HCT116 (cell line): ENCODE measurements around the gene RNF130. TPM values are rescaled to one million over a fixed set of nuclear protein-coding genes. Genes with fewer than 3 reads are reported as not detected.

Experiments
- ATAC-seq: fragments of 200-7000 bp; cut with Tn5 transposase; 2 replicates; pipeline ENCODE4 v1.9.1; 2020; ENCODE audit warnings: mild to moderate bottlenecking, moderate library complexity
- BruUV-seq: library from RNA; stranded (reverse); fragments of 400-500 nt; replicated peaks from 2 replicates; lab custom pipeline; 2021; lab: Mats Ljungman, UMichigan
- CTCF ChIA-PET: fragments of 300-600 bp; sonication (Branson Sonifier 250); formaldehyde crosslinking; loops from one replicate; lab custom pipeline; 2021; ENCODE audit warnings: antibody characterized with exemption; lab: Charles Lee
- POLR2A ChIA-PET: fragments of 300-600, 350-600 bp; sonication (Branson Sonifier 250); formaldehyde crosslinking; loops from one replicate; lab custom pipeline; 2021; ENCODE audit warnings: antibody characterized with exemption; lab: Charles Lee
- RAD21 ChIA-PET, 2 experiments: fragments of 300-600 bp; sonication (Branson Sonifier 250); formaldehyde crosslinking; loops; one replicate each; lab custom pipeline; 2023; ENCODE audit warnings: low total read pairs in 2 of 2; ENCODE audit not compliant: uncharacterized antibody in 2 of 2, unreplicated experiment in 2 of 2, low non-redundant PET in 1 of 2; lab: Charles Lee
- DNase-seq: peaks from one replicate; pipeline ENCODE4 v3.0.0-alpha.2; 2010; ENCODE audit warnings: low read depth, low spot score
- H2AFZ ChIP-seq: fragments of 200-600 bp; shearing (Covaris generic), sonication (generic); 2 replicates; pipeline ENCODE4 v1.6.1; 2017; ENCODE audit warnings: low read depth, mixed run types, mixed read lengths, antibody characterized with exemption, low read length; ENCODE audit not compliant: poor library complexity, severe bottlenecking
- H3K27ac ChIP-seq: 2 replicates; pipeline ENCODE4 v1.5.1; 2012; ENCODE audit warnings: low read depth, low read length
- H3K27me3 ChIP-seq: fragments of 200-600 bp; sonication (generic); 2 replicates; pipeline ENCODE4 v1.6.1; 2016; ENCODE audit warnings: mixed run types, low read length, mixed read lengths; ENCODE audit not compliant: insufficient read depth
- H3K36me3 ChIP-seq, 2 experiments: fragments of 200-500 bp in 1 of 2; fragments of 200-600 bp in 1 of 2; sonication (Bioruptor generic) in 1 of 2; sonication (generic) in 1 of 2; 2 replicates each; pipeline versions ENCODE4 v1.5.1 to v1.6.1; 2014 to 2016; ENCODE audit warnings: low read length in 2 of 2, inconsistent platforms in 1 of 2, mixed read lengths in 1 of 2, mixed run types in 1 of 2; ENCODE audit not compliant: insufficient read depth in 2 of 2, control insufficient read depth in 1 of 2
- H3K4me1 ChIP-seq, 2 experiments: fragments of 200-600 bp in 1 of 2; sonication (generic) in 1 of 2; 2 replicates each; pipeline versions ENCODE4 v1.5.1 to v1.6.1; 2012 to 2017; ENCODE audit warnings: low read length in 2 of 2, inconsistent platforms in 1 of 2, mild to moderate bottlenecking in 1 of 2, mixed read lengths in 1 of 2, mixed run types in 1 of 2, moderate library complexity in 1 of 2; ENCODE audit not compliant: insufficient read depth in 2 of 2, control insufficient read depth in 1 of 2
- H3K4me2 ChIP-seq: fragments of 200-600 bp; sonication (generic); 2 replicates; pipeline ENCODE4 v1.6.1; 2017; ENCODE audit warnings: mixed run types, low read length, mixed read lengths
- H3K4me3 ChIP-seq, 2 experiments: fragments of 200-600 bp in 1 of 2; sonication (generic) in 1 of 2; replicated peaks in 1 of 2; 2 replicates each; pipeline ENCODE4 v1.5.1; 2011 to 2016; ENCODE audit warnings: low read length in 2 of 2, control low read depth in 1 of 2, low read depth in 1 of 2, mild to moderate bottlenecking in 1 of 2, mixed read lengths in 1 of 2, mixed run types in 1 of 2
- H3K79me2 ChIP-seq: fragments of 200-600 bp; sonication (generic); 2 replicates; pipeline ENCODE4 v1.6.1; 2017; ENCODE audit warnings: mild to moderate bottlenecking, mixed run types, low read length, moderate library complexity, mixed read lengths; ENCODE audit not compliant: insufficient read depth
- H3K9ac ChIP-seq: fragments of 200-600 bp; sonication (generic); 2 replicates; pipeline ENCODE4 v1.6.1; 2016; ENCODE audit warnings: low read length, mixed read lengths
- H3K9me2 ChIP-seq: fragments of 200-600 bp; sonication (generic), shearing (Covaris generic); 2 replicates; pipeline ENCODE4 v1.6.1; 2017; ENCODE audit warnings: mixed run types, mild to moderate bottlenecking, moderate library complexity; ENCODE audit not compliant: insufficient read depth
- H3K9me3 ChIP-seq, 2 experiments: fragments of 200-500 bp in 1 of 2; fragments of 200-600 bp in 1 of 2; sonication (Bioruptor generic) in 1 of 2; sonication (generic) in 1 of 2; 2 replicates each; pipeline ENCODE4 v1.6.1; 2014 to 2017; ENCODE audit warnings: low read length in 2 of 2, mixed read lengths in 2 of 2, inconsistent platforms in 1 of 2, low read depth in 1 of 2, mild to moderate bottlenecking in 1 of 2, mixed run types in 1 of 2, moderate library complexity in 1 of 2; ENCODE audit not compliant: control insufficient read depth in 1 of 2, insufficient read depth in 1 of 2
- H4K20me1 ChIP-seq: fragments of 200-600 bp; sonication (generic), shearing (Covaris generic); 2 replicates; pipeline ENCODE4 v1.6.1; 2017; ENCODE audit warnings: mixed run types, mild to moderate bottlenecking, moderate library complexity; ENCODE audit not compliant: insufficient read depth
- CBX3 ChIP-seq: IDR thresholded peaks from 2 replicates; pipeline ENCODE4 v1.6.1; 2012; ENCODE audit warnings: low read depth
- CEBPB ChIP-seq: IDR thresholded peaks from 2 replicates; pipeline ENCODE4 v1.6.1; 2012; ENCODE audit warnings: low read depth
- EGR1 ChIP-seq: IDR thresholded peaks from 2 replicates; pipeline ENCODE4 v1.6.1; 2012; ENCODE audit warnings: low read depth
- ELF1 ChIP-seq: IDR thresholded peaks from 2 replicates; pipeline ENCODE4 v1.6.1; 2012; ENCODE audit warnings: low read depth, borderline replicate concordance
- EZH2 ChIP-seq: fragments of 200-600 bp; sonication (generic); IDR thresholded peaks from 2 replicates; pipeline ENCODE4 v1.6.1; 2017; ENCODE audit warnings: antibody characterized with exemption, mixed run types
- EZH2phosphoT487 ChIP-seq: fragments of 200-600 bp; IDR thresholded peaks from 2 replicates; pipeline ENCODE4 v1.6.1; 2018; ENCODE audit warnings: antibody characterized with exemption, borderline replicate concordance
- FOSL1 ChIP-seq: IDR thresholded peaks from 2 replicates; pipeline ENCODE4 v1.6.1; 2012; ENCODE audit warnings: low read depth
- JUND ChIP-seq: IDR thresholded peaks from 2 replicates; pipeline ENCODE4 v1.6.1; 2012
- RAD21 ChIP-seq: IDR thresholded peaks from 2 replicates; pipeline ENCODE4 v1.6.1; 2012; ENCODE audit warnings: low read depth, mild to moderate bottlenecking
- SP1 ChIP-seq: IDR thresholded peaks from 2 replicates; pipeline ENCODE4 v1.6.1; 2012; ENCODE audit warnings: low read depth
- YY1 ChIP-seq: IDR thresholded peaks from 2 replicates; pipeline ENCODE4 v1.6.1; 2011; ENCODE audit warnings: low read length, low read depth, moderate library complexity, mild to moderate bottlenecking; ENCODE audit not compliant: insufficient replicate concordance; ENCODE audit errors: extremely low read depth
- ZFX ChIP-seq: fragments of 450-650 bp; IDR thresholded peaks from 2 replicates; pipeline ENCODE4 v1.6.1; 2017
- ZNF274 ChIP-seq: fragments of 200-500 bp; sonication (Bioruptor generic); IDR thresholded peaks from 2 replicates; pipeline ENCODE4 v1.6.1; 2014; ENCODE audit warnings: mild to moderate bottlenecking, low read depth, low read length, inconsistent platforms
- intact Hi-C: fragments of 100-400 bp; cut with micrococcal nuclease; formaldehyde crosslinking; loops from 2 replicates; pipeline ENCODE4 v1.10.0; 2022
- total RNA-seq: library from RNA; stranded (reverse); gene quantifications from one replicate; pipeline ENCODE4 v1.2.1, GENCODE V29; 2021; ENCODE audit not compliant: unreplicated experiment
- TF ChIP-seq, protein P1 (sequence below): IDR thresholded peaks from 2 replicates; pipeline ENCODE4 v1.6.1; 2012; ENCODE audit warnings: low read depth
- TF ChIP-seq, protein P2 (sequence below): IDR thresholded peaks from 2 replicates; pipeline ENCODE4 v1.6.1; 2012
- TF ChIP-seq, protein P3 (sequence below): IDR thresholded peaks from 2 replicates; pipeline ENCODE4 v1.6.1; 2011; ENCODE audit warnings: mild to moderate bottlenecking, low read length, moderate library complexity; ENCODE audit not compliant: insufficient replicate concordance; ENCODE audit errors: extremely low read depth
- TF ChIP-seq, protein P4 (sequence below): IDR thresholded peaks from 2 replicates; pipeline ENCODE4 v1.6.1; 2012
- TF ChIP-seq, protein P5 (sequence below), 3 experiments: fragments of 200-600 bp in 1 of 3; sonication (generic) in 1 of 3; IDR thresholded peaks in 2 of 3; conservative IDR thresholded peaks in 1 of 3; 2 replicates each; pipeline ENCODE4 v1.5.1; 2012 to 2017; ENCODE audit warnings: low read depth in 2 of 3, low read length in 2 of 3, antibody characterized with exemption in 1 of 3, borderline replicate concordance in 1 of 3, control low read depth in 1 of 3, mild to moderate bottlenecking in 1 of 3, mixed read lengths in 1 of 3, mixed run types in 1 of 3, moderate library complexity in 1 of 3; ENCODE audit not compliant: insufficient read depth in 1 of 3

The RNF130 gene
- total RNA-seq, 1 experiment from 2014 or later = 34.9 TPM

- ATAC-seq = no peak
- Histone ChIP-seq H3K4me2 (no peak overlapping the region), H3K9me2 (no peaks in the 10 kb centered on the region), H3K79me2 (no peaks in the 10 kb centered on the region), H3K4me3 (no peak overlapping the region), H3K4me1 (peaks cover 13 to 18% of the 10 kb centered on the region in 2 experiments; a peak in 3 of 4 replicates), H3K36me3 (no peaks in the 10 kb centered on the region), H4K20me1 (no peaks in the 10 kb centered on the region), H3K9ac (no peak overlapping the region), H3K27ac (no peak overlapping the region), H3K9me3 (no peaks in the 10 kb centered on the region), H2AFZ (no peak overlapping the region), H3K27me3 (no peaks in the 10 kb centered on the region)
- TF ChIP-seq, protein P1, sequence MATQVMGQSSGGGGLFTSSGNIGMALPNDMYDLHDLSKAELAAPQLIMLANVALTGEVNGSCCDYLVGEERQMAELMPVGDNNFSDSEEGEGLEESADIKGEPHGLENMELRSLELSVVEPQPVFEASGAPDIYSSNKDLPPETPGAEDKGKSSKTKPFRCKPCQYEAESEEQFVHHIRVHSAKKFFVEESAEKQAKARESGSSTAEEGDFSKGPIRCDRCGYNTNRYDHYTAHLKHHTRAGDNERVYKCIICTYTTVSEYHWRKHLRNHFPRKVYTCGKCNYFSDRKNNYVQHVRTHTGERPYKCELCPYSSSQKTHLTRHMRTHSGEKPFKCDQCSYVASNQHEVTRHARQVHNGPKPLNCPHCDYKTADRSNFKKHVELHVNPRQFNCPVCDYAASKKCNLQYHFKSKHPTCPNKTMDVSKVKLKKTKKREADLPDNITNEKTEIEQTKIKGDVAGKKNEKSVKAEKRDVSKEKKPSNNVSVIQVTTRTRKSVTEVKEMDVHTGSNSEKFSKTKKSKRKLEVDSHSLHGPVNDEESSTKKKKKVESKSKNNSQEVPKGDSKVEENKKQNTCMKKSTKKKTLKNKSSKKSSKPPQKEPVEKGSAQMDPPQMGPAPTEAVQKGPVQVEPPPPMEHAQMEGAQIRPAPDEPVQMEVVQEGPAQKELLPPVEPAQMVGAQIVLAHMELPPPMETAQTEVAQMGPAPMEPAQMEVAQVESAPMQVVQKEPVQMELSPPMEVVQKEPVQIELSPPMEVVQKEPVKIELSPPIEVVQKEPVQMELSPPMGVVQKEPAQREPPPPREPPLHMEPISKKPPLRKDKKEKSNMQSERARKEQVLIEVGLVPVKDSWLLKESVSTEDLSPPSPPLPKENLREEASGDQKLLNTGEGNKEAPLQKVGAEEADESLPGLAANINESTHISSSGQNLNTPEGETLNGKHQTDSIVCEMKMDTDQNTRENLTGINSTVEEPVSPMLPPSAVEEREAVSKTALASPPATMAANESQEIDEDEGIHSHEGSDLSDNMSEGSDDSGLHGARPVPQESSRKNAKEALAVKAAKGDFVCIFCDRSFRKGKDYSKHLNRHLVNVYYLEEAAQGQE = no peak
- TF ChIP-seq RAD21 = no peak
- no peak for TF ChIP-seq EGR1
- TF ChIP-seq, protein P2, sequence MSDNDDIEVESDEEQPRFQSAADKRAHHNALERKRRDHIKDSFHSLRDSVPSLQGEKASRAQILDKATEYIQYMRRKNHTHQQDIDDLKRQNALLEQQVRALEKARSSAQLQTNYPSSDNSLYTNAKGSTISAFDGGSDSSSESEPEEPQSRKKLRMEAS = no peak
- TF ChIP-seq JUND = no peak
- TF ChIP-seq CBX3 = no peak
- no peak for TF ChIP-seq CEBPB
- no peak for TF ChIP-seq SP1
- TF ChIP-seq YY1 = no peak
- TF ChIP-seq, protein P3, sequence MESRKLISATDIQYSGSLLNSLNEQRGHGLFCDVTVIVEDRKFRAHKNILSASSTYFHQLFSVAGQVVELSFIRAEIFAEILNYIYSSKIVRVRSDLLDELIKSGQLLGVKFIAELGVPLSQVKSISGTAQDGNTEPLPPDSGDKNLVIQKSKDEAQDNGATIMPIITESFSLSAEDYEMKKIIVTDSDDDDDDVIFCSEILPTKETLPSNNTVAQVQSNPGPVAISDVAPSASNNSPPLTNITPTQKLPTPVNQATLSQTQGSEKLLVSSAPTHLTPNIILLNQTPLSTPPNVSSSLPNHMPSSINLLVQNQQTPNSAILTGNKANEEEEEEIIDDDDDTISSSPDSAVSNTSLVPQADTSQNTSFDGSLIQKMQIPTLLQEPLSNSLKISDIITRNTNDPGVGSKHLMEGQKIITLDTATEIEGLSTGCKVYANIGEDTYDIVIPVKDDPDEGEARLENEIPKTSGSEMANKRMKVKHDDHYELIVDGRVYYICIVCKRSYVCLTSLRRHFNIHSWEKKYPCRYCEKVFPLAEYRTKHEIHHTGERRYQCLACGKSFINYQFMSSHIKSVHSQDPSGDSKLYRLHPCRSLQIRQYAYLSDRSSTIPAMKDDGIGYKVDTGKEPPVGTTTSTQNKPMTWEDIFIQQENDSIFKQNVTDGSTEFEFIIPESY = no peak
- no peak for TF ChIP-seq FOSL1
- no peak for TF ChIP-seq ZNF274
- TF ChIP-seq ZFX = no peak
- no peak for TF ChIP-seq EZH2phosphoT487
- no peak for TF ChIP-seq EZH2
- TF ChIP-seq, protein P4, sequence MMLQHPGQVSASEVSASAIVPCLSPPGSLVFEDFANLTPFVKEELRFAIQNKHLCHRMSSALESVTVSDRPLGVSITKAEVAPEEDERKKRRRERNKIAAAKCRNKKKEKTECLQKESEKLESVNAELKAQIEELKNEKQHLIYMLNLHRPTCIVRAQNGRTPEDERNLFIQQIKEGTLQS = no peak
- TF ChIP-seq, protein P5, sequence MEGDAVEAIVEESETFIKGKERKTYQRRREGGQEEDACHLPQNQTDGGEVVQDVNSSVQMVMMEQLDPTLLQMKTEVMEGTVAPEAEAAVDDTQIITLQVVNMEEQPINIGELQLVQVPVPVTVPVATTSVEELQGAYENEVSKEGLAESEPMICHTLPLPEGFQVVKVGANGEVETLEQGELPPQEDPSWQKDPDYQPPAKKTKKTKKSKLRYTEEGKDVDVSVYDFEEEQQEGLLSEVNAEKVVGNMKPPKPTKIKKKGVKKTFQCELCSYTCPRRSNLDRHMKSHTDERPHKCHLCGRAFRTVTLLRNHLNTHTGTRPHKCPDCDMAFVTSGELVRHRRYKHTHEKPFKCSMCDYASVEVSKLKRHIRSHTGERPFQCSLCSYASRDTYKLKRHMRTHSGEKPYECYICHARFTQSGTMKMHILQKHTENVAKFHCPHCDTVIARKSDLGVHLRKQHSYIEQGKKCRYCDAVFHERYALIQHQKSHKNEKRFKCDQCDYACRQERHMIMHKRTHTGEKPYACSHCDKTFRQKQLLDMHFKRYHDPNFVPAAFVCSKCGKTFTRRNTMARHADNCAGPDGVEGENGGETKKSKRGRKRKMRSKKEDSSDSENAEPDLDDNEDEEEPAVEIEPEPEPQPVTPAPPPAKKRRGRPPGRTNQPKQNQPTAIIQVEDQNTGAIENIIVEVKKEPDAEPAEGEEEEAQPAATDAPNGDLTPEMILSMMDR (IDR thresholded peaks at IDR 0.05 in 2 of 3, conservative IDR thresholded peaks at IDR 0.05 in 1 of 3; ENCODE audit: borderline replicate concordance in 1 of 3, insufficient read depth in 1 of 3, low read depth in 2 of 3, low read length in 2 of 3) = no peak
- no peak for TF ChIP-seq ELF1
- DNase-seq = no peak
- ChIA-PET CTCF (no interaction called here), POLR2A (no interaction called here), RAD21 (no interaction called here)
- intact Hi-C loops = loop anchor here (10.0 kb wide), 1 partner anchor 181 kb away; the partner anchor contains the start of gene TBC1D9B
- BruUV-seq = no TSS peak
Observed at GRCh38 chr5:180085837-180086236, 14.3 kb upstream of the RNF130 start.
